Effector memory CD8-positive, alpha-beta T cell (primary cell): ENCODE data around the gene NUDT14.
A peak's percentile ranks its signal among the peaks of the same experiment; 100 is the strongest.

Experiments used
- ATAC-seq: fragments of 150-1000 bp; cut with Tn5 transposase; replicated peaks from 2 replicates; pipeline ENCODE4 v1.10.0; 2021; ENCODE audit warnings: mild to moderate bottlenecking, moderate library complexity
- DNase-seq, 3 experiments: peaks; one replicate each; pipeline ENCODE4 v3.0.0; 2021
- H3K27ac Mint-ChIP-seq, 2 donors: one replicate each; pipeline ENCODE4 v1.8.0; 2022; ENCODE audit warnings: mild to moderate bottlenecking in 2 of 2, mixed read lengths in 2 of 2, moderate library complexity in 2 of 2
- H3K27me3 Mint-ChIP-seq, 2 donors: one replicate each; pipeline ENCODE4 v1.8.0; 2022; ENCODE audit warnings: mixed read lengths in 2 of 2
- H3K36me3 Mint-ChIP-seq: one replicate; pipeline ENCODE4 v1.8.0; 2022; ENCODE audit warnings: mild to moderate bottlenecking, moderate library complexity, mixed read lengths; ENCODE audit not compliant: insufficient read depth
- H3K4me1 Mint-ChIP-seq, 2 donors: one replicate each; pipeline ENCODE4 v1.8.0; 2022; ENCODE audit warnings: low read depth in 2 of 2, mixed read lengths in 2 of 2
- H3K4me3 Mint-ChIP-seq, 2 donors: one replicate each; pipeline ENCODE4 v1.8.0; 2022; ENCODE audit warnings: mild to moderate bottlenecking in 2 of 2, mixed read lengths in 2 of 2, moderate library complexity in 2 of 2
- H3K9me3 Mint-ChIP-seq, 2 donors: one replicate each; pipeline ENCODE4 v1.8.0; 2022; ENCODE audit warnings: mixed read lengths in 2 of 2

The NUDT14 gene

GRCh38 chr14:105171004-105171673 is 10.0 kb downstream of the NUDT14 start:
- Mint-ChIP-seq H3K27me3 (peaks cover 7 to 35% of the 10 kb centered on the region in 2 donors), H3K27ac (no peak overlapping the region), H3K4me1 (peaks cover 21 to 24% of the 10 kb centered on the region in 2 donors), H3K9me3 (no peaks in the 10 kb centered on the region), H3K36me3 (peaks cover 3% of the 10 kb centered on the region), H3K4me3 (no peak overlapping the region)
- ATAC-seq, result no peak
- no peak for DNase-seq

DNA sequence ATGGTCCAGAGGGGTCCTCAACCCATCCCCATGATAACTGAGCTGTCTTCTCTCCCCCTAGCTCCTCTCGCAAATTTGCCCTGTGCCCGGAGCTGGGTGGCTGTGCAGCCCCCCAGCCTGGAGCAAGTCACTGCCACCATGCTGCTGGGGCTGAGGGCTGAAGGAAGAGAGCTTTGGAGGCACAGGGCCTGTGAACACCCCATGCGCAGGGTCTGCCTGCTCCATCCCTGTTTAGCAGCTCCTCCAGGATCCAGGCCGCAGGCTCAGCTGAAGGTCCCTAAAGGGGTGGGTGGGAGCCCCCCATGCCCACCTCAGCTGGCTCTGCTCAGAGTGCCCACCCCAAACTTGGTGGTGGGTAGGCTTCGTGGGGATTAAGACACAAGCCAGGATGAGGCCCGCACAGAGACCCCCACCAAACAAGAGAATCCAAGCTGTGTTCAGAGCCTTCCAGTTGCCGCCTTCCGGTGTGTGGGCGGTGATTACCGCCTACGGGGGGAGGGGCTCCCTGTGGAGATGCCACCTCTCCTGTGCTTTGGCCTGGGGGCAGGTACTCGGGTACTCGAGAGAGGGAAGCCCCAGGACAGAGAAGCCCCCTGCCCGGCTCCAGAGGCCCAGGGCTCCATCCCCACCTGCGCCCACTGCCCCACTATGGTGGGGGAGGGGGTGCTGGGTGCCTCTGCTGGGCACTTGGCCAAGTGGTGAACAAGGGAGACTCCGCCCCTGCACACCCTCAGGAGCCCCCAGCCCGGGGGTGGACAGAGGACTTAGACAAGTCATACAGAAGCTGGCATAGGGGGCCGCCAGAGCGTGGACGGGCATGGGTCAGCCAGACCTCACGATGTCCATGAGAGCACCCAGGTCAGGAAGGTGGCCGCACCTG is 11.1 kb downstream of the NUDT14 start:
- Mint-ChIP-seq H3K27ac (peak overlapping the region in 1 of 2 donors; percentile 26), H3K4me1 (peaks cover 20 to 22% of the 10 kb centered on the region in 2 donors), H3K27me3 (peaks cover 7 to 35% of the 10 kb centered on the region in 2 donors), H3K9me3 (no peaks in the 10 kb centered on the region), H3K4me3 (peak overlapping the region; percentile 85 to 87), H3K36me3 (peaks cover 3% of the 10 kb centered on the region)
- no peak for ATAC-seq
- no peak for DNase-seq

- DNase-seq (peak in 1 of 3 experiments; percentile 25), ATAC-seq (peak; percentile 63)
- Mint-ChIP-seq H3K36me3 (peaks cover 3% of the 10 kb centered on the region), H3K27ac (no peak overlapping the region), H3K27me3 (peaks cover 7 to 35% of the 10 kb centered on the region in 2 donors), H3K4me3 (peak overlapping the region; percentile 85 to 87), H3K9me3 (no peaks in the 10 kb centered on the region), H3K4me1 (peaks cover 11 to 16% of the 10 kb centered on the region in 2 donors)
Observed at GRCh38 chr14:105168979-105169507, 12.1 kb downstream of the NUDT14 start.

GRCh38 chr14:105168496-105168978 is 12.6 kb downstream of the NUDT14 start, which contains the start of gene JAG2:
TSS of gene JAG2 (minus strand) at chr14:105168776. CDS start at chr14:105168420, 356 bp downstream.
- Mint-ChIP-seq H3K4me1 (peaks cover 11 to 14% of the 10 kb centered on the region in 2 donors), H3K27ac (peak within 1 kb of the TSS in 1 of 2 donors; percentile 26), H3K36me3 (peaks cover 3% of the 10 kb centered on the region), H3K9me3 (no peaks in the 10 kb centered on the region), H3K4me3 (peak within 1 kb of the TSS; percentile 85 to 87), H3K27me3 (peaks cover 7 to 35% of the 10 kb centered on the region in 2 donors)
- peak in 2 of 3 experiments; percentile 27 for DNase-seq
- ATAC-seq, result peak; percentile 62

DNA sequence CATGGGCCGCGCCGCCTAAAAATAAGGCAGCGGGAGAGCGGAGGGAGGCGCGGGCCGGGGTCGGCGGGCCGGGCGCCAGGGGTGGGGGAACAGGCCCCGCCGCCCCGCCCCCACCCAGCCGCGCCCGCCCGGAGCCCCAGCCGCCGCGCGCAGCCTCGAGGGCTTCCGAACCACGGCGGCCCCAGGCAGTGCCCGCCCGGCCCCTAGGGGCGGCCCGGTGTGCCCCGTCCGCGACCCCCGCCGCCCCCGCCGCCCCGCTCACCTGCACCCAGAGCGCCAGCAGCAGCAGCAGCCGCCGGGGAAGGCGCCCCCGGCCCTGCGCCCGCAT is 13.1 kb downstream of the NUDT14 start:
- Mint-ChIP-seq H3K4me1 (peaks cover 10 to 11% of the 10 kb centered on the region in 2 donors), H3K9me3 (no peaks in the 10 kb centered on the region), H3K4me3 (peak overlapping the region; percentile 41 to 49), H3K27me3 (peaks cover 7 to 35% of the 10 kb centered on the region in 2 donors), H3K36me3 (peaks cover 3% of the 10 kb centered on the region), H3K27ac (no peak overlapping the region)
- DNase-seq (no peak), ATAC-seq (peak; percentile 3)

GRCh38 chr14:105167303-105168092 is 13.6 kb downstream of the NUDT14 start:
- DNase-seq, result no peak
- H3K27me3 Mint-ChIP-seq, result peaks cover 7 to 35% of the 10 kb centered on the region in 2 donors
- H3K4me3 Mint-ChIP-seq, result peak overlapping the region; percentile 43 to 49
- H3K36me3 Mint-ChIP-seq, result peaks cover 3% of the 10 kb centered on the region
- ATAC-seq, result peak; percentile 18
- H3K9me3 Mint-ChIP-seq, result no peaks in the 10 kb centered on the region
- peaks cover 10 to 11% of the 10 kb centered on the region in 2 donors for H3K4me1 Mint-ChIP-seq
- no peak overlapping the region for H3K27ac Mint-ChIP-seq

GRCh38 chr14:105166571-105167302 is 14.4 kb downstream of the NUDT14 start:
- peaks cover 7 to 30% of the 10 kb centered on the region in 2 donors for H3K27me3 Mint-ChIP-seq
- ATAC-seq, result no peak
- H3K4me1 Mint-ChIP-seq, result peaks cover 8 to 10% of the 10 kb centered on the region in 2 donors
- peak overlapping the region; percentile 43 to 62 for H3K4me3 Mint-ChIP-seq
- H3K27ac Mint-ChIP-seq, result no peak overlapping the region
- H3K36me3 Mint-ChIP-seq, result peaks cover 5% of the 10 kb centered on the region
- no peaks in the 10 kb centered on the region for H3K9me3 Mint-ChIP-seq
- no peak for DNase-seq

- no peak for DNase-seq
- Mint-ChIP-seq H3K36me3 (peaks cover 6% of the 10 kb centered on the region), H3K27ac (no peak overlapping the region), H3K4me3 (no peak overlapping the region), H3K9me3 (no peaks in the 10 kb centered on the region), H3K27me3 (peaks cover 7 to 26% of the 10 kb centered on the region in 2 donors), H3K4me1 (peaks cover 8 to 9% of the 10 kb centered on the region in 2 donors)
- no peak for ATAC-seq
Observed at GRCh38 chr14:105165761-105166485, 15.2 kb downstream of the NUDT14 start.

- H3K4me1 Mint-ChIP-seq, result peaks cover 8 to 9% of the 10 kb centered on the region in 2 donors
- no peak for DNase-seq
- peaks cover 7 to 19% of the 10 kb centered on the region in 2 donors for H3K27me3 Mint-ChIP-seq
- ATAC-seq, result no peak
- H3K27ac Mint-ChIP-seq, result no peak overlapping the region
- H3K4me3 Mint-ChIP-seq, result no peak overlapping the region
- H3K36me3 Mint-ChIP-seq, result peaks cover 6% of the 10 kb centered on the region
- H3K9me3 Mint-ChIP-seq, result no peaks in the 10 kb centered on the region
Observed at GRCh38 chr14:105165134-105165704, 15.9 kb downstream of the NUDT14 start.

GRCh38 chr14:105163040-105163742 is 17.9 kb downstream of the NUDT14 start:
- DNase-seq (no peak), ATAC-seq (no peak)
- no peak overlapping the region for H3K27ac Mint-ChIP-seq
- peaks cover 0 to 7% of the 10 kb centered on the region in 2 donors for H3K27me3 Mint-ChIP-seq
- no peaks in the 10 kb centered on the region for H3K9me3 Mint-ChIP-seq
- peaks cover 0 to 2% of the 10 kb centered on the region in 2 donors for H3K4me1 Mint-ChIP-seq
- no peak overlapping the region for H3K4me3 Mint-ChIP-seq
- H3K36me3 Mint-ChIP-seq, result peaks cover 3% of the 10 kb centered on the region

- DNase-seq (no peak), ATAC-seq (no peak)
- Mint-ChIP-seq H3K4me3 (no peak overlapping the region), H3K4me1 (peaks cover 0 to 2% of the 10 kb centered on the region in 2 donors), H3K27me3 (peaks cover 0 to 9% of the 10 kb centered on the region in 2 donors), H3K36me3 (peaks cover 3% of the 10 kb centered on the region), H3K9me3 (no peaks in the 10 kb centered on the region), H3K27ac (no peak overlapping the region)
Observed at GRCh38 chr14:105162669-105162979, 18.5 kb downstream of the NUDT14 start.
